Endometrium (tissue), 2 donors: ENCODE measurements around the gene XRCC5.

Source experiments
- FAIRE-seq: peaks from 2 replicates; lab custom pipeline; 2012; peaks lifted over from hg19 to GRCh38; lab: Jason Lieb, UNC
- donor health status: control.
- donor health status: control.

XRCC5 gene

GRCh38 chr2:216234106-216234505 is 125.0 kb downstream of the XRCC5 start:
- no peak for FAIRE-seq

- no peak for FAIRE-seq
These were observed 126.3 kb downstream of the XRCC5 start for GRCh38 chr2:216235462-216235861.

- FAIRE-seq, result no peak
These were observed 126.7 kb downstream of the XRCC5 start for GRCh38 chr2:216235896-216236295.

GRCh38 chr2:216236486-216236885 is 127.3 kb downstream of the XRCC5 start:
- FAIRE-seq, result no peak

- no peak for FAIRE-seq
These were observed 133.2 kb downstream of the XRCC5 start for GRCh38 chr2:216242365-216242764.

- FAIRE-seq, result no peak
These were observed 133.9 kb downstream of the XRCC5 start for GRCh38 chr2:216243026-216243425.

GRCh38 chr2:216245391-216245975 is 136.3 kb downstream of the XRCC5 start:
- FAIRE-seq, result no peak

- FAIRE-seq, result no peak
These were observed 137.6 kb downstream of the XRCC5 start for GRCh38 chr2:216246766-216247165.
